Mucosa of stomach (tissue), 1 donor: Measurements from ENCODE around the gene CLUH.
"Not testable (repeated sequence)": the region's sequence is repeated elsewhere in the genome, so short reads cannot be mapped to it uniquely, and the experiment has no call there.

ENCODE experiments used
- H3K27me3 ChIP-seq: one replicate; pipeline ENCODE4 v1.7.0; 2013; ENCODE audit warnings: mild to moderate bottlenecking, low read length; ENCODE audit not compliant: control insufficient read depth, insufficient read depth
- H3K36me3 ChIP-seq: one replicate; pipeline ENCODE4 v1.7.0; 2013; ENCODE audit warnings: low read length; ENCODE audit not compliant: control insufficient read depth, insufficient read depth
- H3K4me1 ChIP-seq: one replicate; pipeline ENCODE4 v1.7.0; 2013; ENCODE audit warnings: mild to moderate bottlenecking, low read length; ENCODE audit not compliant: control insufficient read depth, insufficient read depth
- H3K4me3 ChIP-seq: one replicate; pipeline ENCODE4 v1.7.0; 2013; ENCODE audit warnings: low read length
- H3K9ac ChIP-seq: one replicate; pipeline ENCODE4 v1.7.0; 2013; ENCODE audit warnings: mild to moderate bottlenecking, low read length, moderate library complexity
- H3K9me3 ChIP-seq: one replicate; pipeline ENCODE4 v1.7.0; 2013; ENCODE audit warnings: mild to moderate bottlenecking, low read length, moderate library complexity; ENCODE audit not compliant: control insufficient read depth
- donor health status: Pancreatic carcinoma.

The CLUH gene

DNA sequence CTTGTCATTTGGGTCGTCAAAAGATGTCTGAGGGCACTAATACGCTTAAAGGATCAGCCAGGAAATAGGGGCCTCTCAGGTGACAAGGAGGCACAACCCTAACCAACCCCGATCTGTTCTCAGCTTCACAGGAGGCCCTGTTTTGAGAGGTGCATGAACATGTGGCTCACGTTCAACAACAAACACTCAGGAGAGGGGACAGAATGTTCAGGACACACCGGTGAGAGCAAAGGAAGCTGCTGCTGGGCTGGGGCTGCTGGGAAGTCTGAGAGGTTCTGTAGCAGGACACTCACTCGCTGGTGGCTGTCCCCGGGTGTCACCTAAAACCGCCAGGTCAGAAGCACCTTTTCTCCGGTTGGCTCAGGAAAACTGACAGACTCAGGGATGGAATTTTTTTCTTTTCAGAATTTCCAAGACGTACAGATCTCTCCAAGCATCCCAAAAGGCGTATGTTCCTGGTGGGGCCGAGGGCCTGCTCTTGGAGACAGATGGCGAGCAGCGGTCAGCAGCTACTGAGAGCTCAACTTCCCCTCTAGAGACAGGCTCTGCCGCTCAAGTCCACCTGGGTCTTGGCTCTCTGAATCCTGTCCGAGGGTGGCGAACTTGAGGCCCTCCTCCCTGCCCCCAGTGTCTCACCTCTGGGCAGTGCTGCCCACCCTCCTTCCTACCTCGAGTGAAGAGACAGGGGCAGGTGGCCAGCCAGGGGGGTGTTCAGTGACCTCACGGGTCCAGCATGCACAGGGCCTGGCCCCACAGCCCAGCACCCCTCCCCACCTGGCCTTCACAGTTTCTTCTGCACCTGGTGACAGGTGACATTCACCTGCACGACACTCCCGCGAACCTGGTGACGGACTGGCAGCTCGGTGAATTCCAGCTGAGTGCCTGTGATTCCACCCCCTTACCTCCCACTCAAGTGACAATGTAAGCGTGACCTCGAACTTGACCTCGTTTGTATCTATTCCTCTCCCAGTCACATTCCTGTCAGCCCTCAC lies 22.9 kb downstream of the CLUH start:
- Histone ChIP-seq H3K4me3 (no peak overlapping the region), H3K9me3 (no peaks in the 10 kb centered on the region), H3K9ac (no peak overlapping the region), H3K36me3 (no peaks in the 10 kb centered on the region), H3K27me3 (no peaks in the 10 kb centered on the region), H3K4me1 (peaks cover 4% of the 10 kb centered on the region)

DNA sequence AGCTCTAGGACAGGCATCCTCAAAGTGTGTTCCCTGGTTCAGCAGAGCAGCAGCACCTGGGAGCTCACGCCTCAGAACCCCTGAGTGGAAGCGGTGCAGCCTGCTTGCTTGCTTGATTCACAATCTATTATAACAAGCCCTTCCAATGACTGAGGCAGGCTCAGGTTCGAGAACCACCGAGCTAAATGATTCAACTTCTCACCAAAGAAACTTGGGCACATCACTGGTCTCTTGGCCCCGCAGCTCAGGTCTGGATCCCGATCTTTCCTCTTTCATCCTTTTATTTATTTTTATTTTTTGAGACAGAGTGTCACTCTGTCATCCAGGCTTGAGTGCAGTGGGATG lies 24.5 kb downstream of the CLUH start:
- Histone ChIP-seq H3K4me1 (peaks cover 4% of the 10 kb centered on the region), H3K9me3 (no peaks in the 10 kb centered on the region), H3K27me3 (no peaks in the 10 kb centered on the region), H3K9ac (no peak overlapping the region), H3K36me3 (no peaks in the 10 kb centered on the region), H3K4me3 (no peak overlapping the region)

GRCh38 chr17:2685696-2686095 lies 25.9 kb downstream of the CLUH start:
- Histone ChIP-seq H3K4me3 (no peak overlapping the region), H3K4me1 (peaks cover 4% of the 10 kb centered on the region), H3K9ac (no peak overlapping the region), H3K36me3 (peaks cover 4% of the 10 kb centered on the region), H3K9me3 (no peaks in the 10 kb centered on the region), H3K27me3 (no peaks in the 10 kb centered on the region)

GRCh38 chr17:2684549-2684948 lies 27.0 kb downstream of the CLUH start:
- no peaks in the 10 kb centered on the region for H3K27me3 ChIP-seq
- no peak overlapping the region for H3K9ac ChIP-seq
- H3K9me3 ChIP-seq: no peaks in the 10 kb centered on the region
- no peak overlapping the region for H3K4me3 ChIP-seq
- H3K4me1 ChIP-seq: peaks cover 4% of the 10 kb centered on the region
- peaks cover 7% of the 10 kb centered on the region for H3K36me3 ChIP-seq

DNA sequence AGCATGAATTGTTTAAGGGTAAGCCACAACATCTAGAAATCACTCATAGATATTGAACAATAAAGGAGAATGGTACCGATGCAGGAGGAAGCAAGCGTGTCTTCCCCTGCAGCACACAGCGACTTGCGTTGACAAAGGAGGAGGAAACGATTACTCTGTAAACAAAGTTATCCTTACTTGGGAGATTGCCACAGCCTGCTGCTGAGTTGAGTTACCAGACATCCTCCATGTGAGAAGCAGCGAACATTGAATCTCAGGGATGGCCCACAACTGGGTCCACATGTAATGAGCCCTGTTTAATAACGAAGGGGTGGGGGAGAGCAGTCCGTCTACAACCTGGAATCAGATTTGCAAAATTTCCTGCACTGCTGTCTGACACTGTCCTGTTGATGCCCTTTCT lies 27.7 kb downstream of the CLUH start:
- Histone ChIP-seq H3K4me1 (peaks cover 4% of the 10 kb centered on the region), H3K9ac (no peak overlapping the region), H3K9me3 (no peaks in the 10 kb centered on the region), H3K27me3 (no peaks in the 10 kb centered on the region), H3K4me3 (no peak overlapping the region), H3K36me3 (peaks cover 7% of the 10 kb centered on the region)

DNA sequence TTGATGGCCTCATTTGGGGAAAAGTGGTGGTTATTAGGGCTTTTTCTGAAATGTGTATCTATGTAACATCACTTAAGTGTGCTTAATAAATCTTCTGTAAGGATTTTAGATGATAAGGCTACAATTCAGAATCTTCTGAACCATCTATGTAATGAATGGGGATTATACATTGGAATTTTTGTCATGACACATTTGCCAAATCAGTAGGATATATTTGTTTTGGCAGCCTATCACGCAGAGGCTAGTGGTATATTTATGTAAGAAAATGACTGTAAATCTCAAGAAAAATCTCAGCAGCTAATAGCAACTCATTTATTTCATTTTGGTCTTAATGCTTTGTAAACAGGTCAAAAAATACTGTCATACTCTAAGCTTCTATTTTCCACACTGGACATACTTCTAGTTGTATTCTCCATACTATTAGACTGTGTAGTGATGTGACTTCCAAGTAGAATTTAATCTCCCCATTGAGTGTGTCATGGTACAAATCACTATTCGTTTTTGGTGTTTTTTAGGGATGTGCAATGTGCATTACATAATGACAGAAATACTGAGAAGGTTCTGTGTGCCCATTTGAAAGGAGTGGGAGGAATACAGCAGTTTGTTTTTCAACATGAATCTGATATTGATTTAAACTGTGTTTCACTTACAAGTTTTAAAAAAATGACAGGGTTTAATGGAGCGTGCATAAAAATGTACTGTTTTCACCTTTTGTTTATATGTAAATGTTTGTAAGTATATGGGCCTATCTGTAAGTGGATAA lies 29.2 kb downstream of the CLUH start:
- H3K9ac ChIP-seq: no peak overlapping the region
- peaks cover 4% of the 10 kb centered on the region for H3K4me1 ChIP-seq
- H3K27me3 ChIP-seq: no peaks in the 10 kb centered on the region
- H3K36me3 ChIP-seq: peaks cover 7% of the 10 kb centered on the region
- no peak overlapping the region for H3K4me3 ChIP-seq
- no peaks in the 10 kb centered on the region for H3K9me3 ChIP-seq

DNA sequence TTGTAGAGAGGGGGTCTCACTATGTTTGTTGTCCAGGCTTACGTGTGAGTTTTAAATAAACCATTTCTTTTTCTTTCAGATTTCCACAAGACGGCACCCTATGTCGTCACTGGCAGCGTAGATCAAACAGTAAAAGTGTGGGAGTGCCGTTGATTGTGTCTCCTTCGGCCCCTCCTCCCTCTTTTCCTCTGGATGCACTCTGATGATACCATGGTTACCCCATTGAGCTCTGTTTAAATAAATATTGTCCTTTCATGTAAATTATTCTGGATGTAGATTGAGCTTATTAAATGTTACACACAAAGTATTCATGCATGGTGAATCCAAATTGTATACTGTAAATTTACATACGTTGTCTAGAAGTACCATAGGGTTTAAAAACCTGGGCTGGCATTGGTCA lies 29.9 kb downstream of the CLUH start:
- Histone ChIP-seq H3K9me3 (no peaks in the 10 kb centered on the region), H3K9ac (no peak overlapping the region), H3K36me3 (peaks cover 7% of the 10 kb centered on the region)

GRCh38 chr17:2680961-2681360 lies 30.6 kb downstream of the CLUH start:
- Histone ChIP-seq H3K36me3 (peaks cover 7% of the 10 kb centered on the region), H3K4me3 (no peak overlapping the region), H3K9ac (no peak overlapping the region)

More for the DNA sequence above, 29.9 kb downstream of the CLUH start:
- Histone ChIP-seq H3K4me1 (peaks cover 4% of the 10 kb centered on the region), H3K4me3 (no peak overlapping the region), H3K27me3 (no peaks in the 10 kb centered on the region)

DNA sequence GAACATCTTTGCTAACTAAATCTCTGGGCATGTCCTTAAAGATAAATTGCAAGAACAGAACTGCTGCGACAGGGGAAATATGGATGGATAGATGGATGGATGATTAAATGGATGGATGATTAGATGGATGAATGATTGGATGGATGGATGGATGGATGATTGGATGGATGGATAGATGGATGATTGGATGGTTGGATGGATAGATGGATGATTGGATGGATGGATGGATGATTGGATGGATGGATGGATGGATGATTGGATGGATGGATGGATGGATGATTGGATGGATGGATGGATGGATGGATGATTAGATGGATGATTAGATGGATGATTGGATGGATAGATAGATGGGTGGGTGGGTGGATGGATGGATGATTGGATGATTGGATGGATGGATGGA lies 32.3 kb downstream of the CLUH start:
- H3K9ac ChIP-seq, H3K36me3 ChIP-seq: not testable (repeated sequence)

More at GRCh38 chr17:2680961-2681360, 30.6 kb downstream of the CLUH start:
- H3K4me1 ChIP-seq: peaks cover 4% of the 10 kb centered on the region
- H3K27me3 ChIP-seq: no peaks in the 10 kb centered on the region
- H3K9me3 ChIP-seq: no peaks in the 10 kb centered on the region

DNA sequence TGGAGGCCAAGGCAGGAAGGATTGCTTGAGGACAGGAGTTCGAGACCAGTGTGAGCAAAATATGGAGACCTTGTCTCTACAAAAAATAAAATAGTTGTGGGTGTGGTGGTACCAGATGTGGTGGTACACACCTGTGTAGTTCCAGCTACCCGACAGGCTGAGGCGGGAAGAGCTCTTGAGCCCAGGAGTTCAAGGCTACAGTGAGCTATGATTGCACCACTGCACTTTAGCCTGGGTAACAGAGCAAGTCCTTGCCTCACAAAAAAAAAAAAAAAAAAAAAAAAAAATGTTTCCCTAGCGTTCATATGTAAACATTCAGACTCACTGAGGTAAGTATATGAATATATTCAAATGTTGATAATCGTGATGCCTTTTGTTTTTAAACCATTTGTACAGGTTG lies 39.5 kb downstream of the CLUH start:
- Histone ChIP-seq H3K27me3 (no peaks in the 10 kb centered on the region), H3K4me3 (no peak overlapping the region), H3K9ac (no peak overlapping the region), H3K4me1 (no peaks in the 10 kb centered on the region), H3K36me3 (peaks cover 5% of the 10 kb centered on the region), H3K9me3 (no peaks in the 10 kb centered on the region)

More for the DNA sequence above, 32.3 kb downstream of the CLUH start:
- H3K4me3 ChIP-seq, H3K4me1 ChIP-seq, H3K27me3 ChIP-seq, H3K9me3 ChIP-seq: not testable (repeated sequence)

DNA sequence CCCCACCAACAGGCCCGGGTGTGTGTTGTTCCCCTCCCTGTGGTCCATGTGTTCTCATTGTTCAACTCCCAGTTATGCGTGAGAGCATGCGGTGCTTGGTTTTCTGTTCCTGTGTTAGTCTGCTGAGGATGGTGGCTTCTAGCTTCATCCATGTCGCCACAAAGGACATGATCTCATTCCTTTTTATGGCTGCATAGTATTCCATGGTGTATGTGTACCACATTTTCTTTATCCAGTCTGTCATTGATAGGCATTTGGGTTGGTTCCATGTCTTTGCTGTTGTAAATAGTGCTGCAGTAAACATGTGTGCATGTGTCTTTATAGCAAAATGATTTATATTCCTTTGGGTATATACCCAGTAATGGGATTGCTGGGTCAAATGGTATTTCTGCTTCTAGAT lies 51.2 kb downstream of the CLUH start:
- H3K36me3 ChIP-seq, H3K27me3 ChIP-seq, H3K4me1 ChIP-seq, H3K9ac ChIP-seq, H3K4me3 ChIP-seq, H3K9me3 ChIP-seq: not testable (repeated sequence)

DNA sequence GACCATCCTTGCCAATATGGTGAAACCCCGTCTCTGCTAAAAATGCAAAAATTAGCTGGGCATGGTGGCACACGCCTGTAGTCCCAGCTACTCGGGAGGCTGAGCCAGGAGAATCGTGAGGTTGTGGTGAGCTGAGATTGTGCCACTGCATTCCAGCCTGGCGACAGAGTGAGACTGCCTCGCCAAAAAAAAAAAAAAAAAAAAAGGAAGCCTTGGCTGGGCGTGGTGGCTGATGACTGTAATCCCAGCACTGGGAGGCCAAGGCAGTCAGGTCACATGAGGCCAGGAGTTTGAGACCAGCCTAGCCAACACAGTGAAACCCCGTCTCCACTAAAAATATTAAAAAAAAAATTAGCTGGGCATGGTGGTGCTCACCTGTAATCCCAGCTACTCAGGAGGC lies 52.2 kb downstream of the CLUH start:
- H3K9ac ChIP-seq, H3K4me3 ChIP-seq, H3K4me1 ChIP-seq, H3K9me3 ChIP-seq, H3K27me3 ChIP-seq, H3K36me3 ChIP-seq: not testable (repeated sequence)
